Adrenal gland (tissue), 5 donors: ENCODE data around the gene PPP3CA.

Source experiments
- POLR2A ChIP-seq, 2 donors: fragments of 450-650 bp; IDR thresholded peaks; one replicate each; pipeline ENCODE4 v1.6.1; 2017; ENCODE audit warnings: antibody characterized with exemption in 2 of 2, mild to moderate bottlenecking in 2 of 2, moderate library complexity in 1 of 2
- TF ChIP-seq, protein P1 (sequence below), 6 experiments: fragments of 450-650 bp in 4 of 6; fragments of 200-600 bp in 2 of 6; sonication (generic) in 1 of 6; IDR thresholded peaks; 1 replicate in 5 of 6; 2 replicates in 1 of 6; pipeline versions ENCODE4 v1.5.1 to v1.8.0; 2016 to 2021; ENCODE audit warnings: antibody characterized with exemption in 6 of 6, mild to moderate bottlenecking in 2 of 6, moderate library complexity in 1 of 6
- donor health status: DM: no; HTN: no; CAD: no.

DNA sequence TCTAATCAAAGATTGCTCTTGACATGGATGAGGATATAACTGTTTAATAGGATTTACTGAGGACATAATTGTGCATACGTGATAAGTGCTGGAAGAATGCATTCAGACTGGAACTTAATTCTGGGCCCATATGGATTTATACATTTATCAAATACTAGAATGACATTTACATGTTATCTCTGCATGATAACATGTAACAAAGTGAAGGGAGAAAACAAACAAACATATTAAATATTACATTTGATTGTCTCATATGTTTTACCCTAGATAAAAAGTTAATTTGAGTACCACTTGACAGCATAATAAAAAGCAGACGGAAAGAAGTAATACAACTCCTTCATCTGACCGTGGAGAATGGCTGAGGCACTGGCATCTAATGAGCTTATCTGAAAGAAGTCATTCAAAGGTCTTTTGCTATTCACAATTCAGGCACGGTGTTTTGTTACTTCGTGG lies 297.8 kb downstream of the PPP3CA start:
- TF ChIP-seq, protein P1, sequence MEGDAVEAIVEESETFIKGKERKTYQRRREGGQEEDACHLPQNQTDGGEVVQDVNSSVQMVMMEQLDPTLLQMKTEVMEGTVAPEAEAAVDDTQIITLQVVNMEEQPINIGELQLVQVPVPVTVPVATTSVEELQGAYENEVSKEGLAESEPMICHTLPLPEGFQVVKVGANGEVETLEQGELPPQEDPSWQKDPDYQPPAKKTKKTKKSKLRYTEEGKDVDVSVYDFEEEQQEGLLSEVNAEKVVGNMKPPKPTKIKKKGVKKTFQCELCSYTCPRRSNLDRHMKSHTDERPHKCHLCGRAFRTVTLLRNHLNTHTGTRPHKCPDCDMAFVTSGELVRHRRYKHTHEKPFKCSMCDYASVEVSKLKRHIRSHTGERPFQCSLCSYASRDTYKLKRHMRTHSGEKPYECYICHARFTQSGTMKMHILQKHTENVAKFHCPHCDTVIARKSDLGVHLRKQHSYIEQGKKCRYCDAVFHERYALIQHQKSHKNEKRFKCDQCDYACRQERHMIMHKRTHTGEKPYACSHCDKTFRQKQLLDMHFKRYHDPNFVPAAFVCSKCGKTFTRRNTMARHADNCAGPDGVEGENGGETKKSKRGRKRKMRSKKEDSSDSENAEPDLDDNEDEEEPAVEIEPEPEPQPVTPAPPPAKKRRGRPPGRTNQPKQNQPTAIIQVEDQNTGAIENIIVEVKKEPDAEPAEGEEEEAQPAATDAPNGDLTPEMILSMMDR (IDR thresholded peaks at IDR 0.05), result no peak
- no peak for TF ChIP-seq POLR2A (IDR thresholded peaks at IDR 0.05)
